ENCODE results near the gene RIPOR2.

DNA sequence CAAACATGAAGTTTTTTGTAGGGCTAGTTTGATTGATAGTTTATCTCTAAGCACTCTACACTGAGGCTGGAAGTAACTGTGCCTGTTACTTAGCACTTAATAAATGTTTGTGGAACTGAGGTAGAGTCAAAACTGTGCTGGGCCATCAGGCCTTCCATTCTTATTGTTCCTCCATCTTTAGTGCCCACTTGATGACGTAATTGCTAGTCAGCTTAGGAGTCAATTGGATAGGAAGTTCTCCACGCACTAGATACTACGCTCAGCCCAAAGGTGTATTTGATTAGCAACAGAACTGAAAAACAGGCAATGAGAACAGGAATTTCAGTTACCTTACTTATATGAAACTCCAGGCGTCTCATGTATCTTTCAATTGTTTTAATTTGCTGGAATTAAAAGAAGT lies 67.0 kb downstream of the RIPOR2 start:
- TF ChIP-seq EZH2phosphoT487 (IDR thresholded peaks at IDR 0.05; ENCODE audit: insufficient read depth, low read depth) (no peak), EZH2 (IDR thresholded peaks at IDR 0.05; ENCODE audit: insufficient read depth, poor library complexity, severe bottlenecking) (no peak)

All from GM23248 (cell line).